NT2/D1 (cell line): ENCODE data around the gene ZNF618.

Experiments used
- SUZ12 ChIP-seq: IDR thresholded peaks from 2 replicates; pipeline ENCODE4 v1.6.1; 2011; ENCODE audit not compliant: insufficient read length, insufficient read depth; ENCODE audit errors: extremely low read depth
- ZNF274 ChIP-seq: IDR thresholded peaks from 2 replicates; pipeline ENCODE4 v1.6.1; 2011; ENCODE audit warnings: mild to moderate bottlenecking, low read depth, low read length

DNA sequence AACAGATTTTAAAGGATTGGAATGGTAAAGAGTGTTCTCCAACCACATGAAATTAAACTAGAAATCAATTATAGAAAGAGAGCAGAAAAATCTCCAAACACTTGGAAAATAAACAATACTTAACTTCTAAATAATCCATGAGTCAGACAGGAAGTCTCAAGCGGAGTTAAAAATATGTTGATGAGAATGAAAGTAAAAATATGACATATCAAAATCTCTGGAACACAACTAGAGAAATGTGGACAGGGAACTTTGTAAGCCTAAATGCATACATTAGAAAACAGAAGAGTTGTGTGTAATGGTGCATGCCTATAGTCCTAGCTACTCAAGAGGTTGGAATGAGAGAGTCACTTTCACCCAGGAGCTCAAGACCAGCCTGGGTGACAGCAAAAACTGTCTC, 47.9 kb upstream of the ZNF618 start:
- TF ChIP-seq SUZ12 (no peak), ZNF274 (no peak)
